GOT3 (cell line): Measurements from ENCODE around the gene IFIT3.
A peak's percentile ranks its signal among the peaks of the same experiment; 100 is the strongest.
"Not testable (repeated sequence)": the region's sequence is repeated elsewhere in the genome, so short reads cannot be mapped to it uniquely, and the experiment has no call there.

Experiments used
- DNase-seq: peaks from one replicate; lab custom pipeline; 2025; ENCODE audit warnings: mixed read lengths; lab: John Stamatoyannopoulos, UW

IFIT3 gene

GRCh38 chr10:89335226-89335625, 7.4 kb downstream of the IFIT3 start:
- no peak for DNase-seq

GRCh38 chr10:89336241-89336640, 8.4 kb downstream of the IFIT3 start:
- no peak for DNase-seq

GRCh38 chr10:89337484-89337883, 9.7 kb downstream of the IFIT3 start:
- DNase-seq: no peak

- no peak for DNase-seq
These were observed 10.9 kb downstream of the IFIT3 start for GRCh38 chr10:89338713-89339112.

GRCh38 chr10:89339875-89340274, 12.1 kb downstream of the IFIT3 start:
- DNase-seq: no peak

- no peak for DNase-seq
These were observed 13.9 kb downstream of the IFIT3 start for GRCh38 chr10:89341649-89342048.

GRCh38 chr10:89342206-89342958, 14.6 kb downstream of the IFIT3 start:
- peak; percentile 39 for DNase-seq

- no peak for DNase-seq
These were observed 15.4 kb downstream of the IFIT3 start for GRCh38 chr10:89343089-89343767.

- DNase-seq: no peak
These were observed 16.4 kb downstream of the IFIT3 start for GRCh38 chr10:89344156-89344555.

GRCh38 chr10:89345367-89346000, 17.7 kb downstream of the IFIT3 start:
- no peak for DNase-seq

GRCh38 chr10:89346405-89347254, 18.8 kb downstream of the IFIT3 start:
- DNase-seq: no peak

GRCh38 chr10:89347701-89348457, 20.1 kb downstream of the IFIT3 start:
- no peak for DNase-seq

GRCh38 chr10:89348481-89348880, 20.7 kb downstream of the IFIT3 start:
- no peak for DNase-seq

GRCh38 chr10:89348975-89349374, 21.2 kb downstream of the IFIT3 start:
- no peak for DNase-seq

GRCh38 chr10:89350631-89351315, 23.0 kb downstream of the IFIT3 start:
- DNase-seq: not testable (repeated sequence)

GRCh38 chr10:89351412-89351779, 23.6 kb downstream of the IFIT3 start:
- no peak for DNase-seq

- DNase-seq: no peak
These were observed 24.2 kb downstream of the IFIT3 start for GRCh38 chr10:89351780-89352597.

- no peak for DNase-seq
These were observed 25.0 kb downstream of the IFIT3 start for GRCh38 chr10:89352802-89353201.

- no peak for DNase-seq
These were observed 27.7 kb downstream of the IFIT3 start for GRCh38 chr10:89355394-89355931.

GRCh38 chr10:89357096-89357495, 29.3 kb downstream of the IFIT3 start:
- no peak for DNase-seq
